K562 treated with DMSO at 1 percent for 24 hours (cell line): ENCODE measurements around the gene PFN3. TPM values are rescaled to one million over a fixed set of nuclear protein-coding genes. Genes with fewer than 3 reads are reported as not detected.

Experiments used
- total RNA-seq: library from RNA; unstranded; fragments of 300-600 nt; gene quantifications from 2 replicates; pipeline ENCODE4 v1.2.3, GENCODE V29; 2022; ENCODE audit warnings: low read depth; ENCODE audit not compliant: insufficient read depth

Gene PFN3
- total RNA-seq: not detected in 2 replicates

GRCh38 chr5:177399997-177400868, at the start of gene PFN3:
Gene PFN3 (minus strand): TSS chr5:177400661. CDS start chr5:177400576, 85 bp downstream.

GRCh38 chr5:177446200-177447065, 46.0 kb upstream of the PFN3 start, which contains the start of gene PRR7:
Gene PRR7 (plus strand): TSS chr5:177446814. CDS start chr5:177455068, 8,254 bp downstream.

GRCh38 chr5:177426566-177427210, 26.2 kb upstream of the PFN3 start, which contains the start of gene GRK6:
Gene GRK6 (plus strand): TSS chr5:177426676. CDS start chr5:177426846, 170 bp downstream.

GRCh38 chr5:177409043-177409801, 8.8 kb upstream of the PFN3 start, which contains the start of gene F12:
Gene F12 (minus strand): TSS chr5:177409564. CDS start chr5:177409527, 37 bp downstream.

GRCh38 chr5:177384134-177384533, 16.3 kb downstream of the PFN3 start, which contains the start of gene SLC34A1:
Gene SLC34A1 (plus strand): TSS chr5:177384434. CDS start chr5:177385742, 1,308 bp downstream.

GRCh38 chr5:177357459-177358351, 42.8 kb downstream of the PFN3 start, which contains the start of gene RGS14:
Gene RGS14 (plus strand): TSS chr5:177357924. CDS start chr5:177358025, 101 bp downstream.

GRCh38 chr5:177351392-177352329, 48.8 kb downstream of the PFN3 start, which contains the start of gene LMAN2:
Gene LMAN2 (minus strand): TSS chr5:177351668. CDS start chr5:177351647, 21 bp downstream.

Other genes starting within 250 kb of the PFN3 start
- 65.7 and 72.5 TPM in 2 replicates for gene RAB24, start 96.9 kb downstream of the PFN3 start, total RNA-seq
- 251 and 270 TPM in 2 replicates for gene PRELID1, start 96.9 kb downstream of the PFN3 start, total RNA-seq
- gene MXD3, start 88.8 kb downstream of the PFN3 start, total RNA-seq: 58.8 and 72.8 TPM in 2 replicates
- 426 and 497 TPM in 2 replicates for gene LMAN2, start 49.0 kb downstream of the PFN3 start, total RNA-seq
- 81.9 and 107 TPM in 2 replicates for gene RGS14, start 42.7 kb downstream of the PFN3 start, total RNA-seq
- not detected in 2 replicates for gene SLC34A1, start 16.2 kb downstream of the PFN3 start, total RNA-seq
- 19.3 and 20.7 TPM in 2 replicates for gene F12, start 8.9 kb upstream of the PFN3 start, total RNA-seq
- gene GRK6, start 26.0 kb upstream of the PFN3 start, total RNA-seq: 89.2 and 102 TPM in 2 replicates
- gene PRR7, start 46.2 kb upstream of the PFN3 start, total RNA-seq: 5.4 and 7.9 TPM in 2 replicates
- 40.6 and 45.5 TPM in 2 replicates for gene DBN1, start 73.0 kb upstream of the PFN3 start, total RNA-seq
- gene PDLIM7, start 96.9 kb upstream of the PFN3 start, total RNA-seq: 153 and 165 TPM in 2 replicates
- 22.7 and 24.6 TPM in 2 replicates for gene DOK3, start 109.2 kb upstream of the PFN3 start, total RNA-seq
- gene DDX41, start 116.3 kb upstream of the PFN3 start, total RNA-seq: 101 and 128 TPM in 2 replicates
- 29.7 and 41.0 TPM in 2 replicates for gene FAM193B, start 153.9 kb upstream of the PFN3 start, total RNA-seq
- gene TMED9, start 191.5 kb upstream of the PFN3 start, total RNA-seq: 315 and 324 TPM in 2 replicates
- gene B4GALT7, start 199.5 kb upstream of the PFN3 start, total RNA-seq: 34.8 and 41.3 TPM in 2 replicates